ENCODE results near the gene MEIS3. TPM values are rescaled to one million over a fixed set of nuclear protein-coding genes. Genes with fewer than 3 reads are reported as not detected.

The MEIS3 gene
- total RNA-seq, 1 experiment from 2014 or later: 35.8 TPM

GRCh38 chr19:47467914-47468313 is 48.6 kb upstream of the MEIS3 start:
- Histone ChIP-seq H3K9me3 (ENCODE audit: control insufficient read depth in 1 of 2, insufficient read depth in 1 of 2, low read depth in 1 of 2, low read length in 2 of 2) (no peaks in the 10 kb centered on the region), H3K9me2 (ENCODE audit: insufficient read depth) (no peaks in the 10 kb centered on the region), H3K4me1 (ENCODE audit: control insufficient read depth in 1 of 2, insufficient read depth in 2 of 2, low read length in 2 of 2) (peaks cover 0 to 15% of the 10 kb centered on the region in 2 experiments; a peak in 3 of 4 replicates), H4K20me1 (ENCODE audit: insufficient read depth) (no peaks in the 10 kb centered on the region), H3K27ac (ENCODE audit: low read depth, low read length) (no peak overlapping the region), H3K4me3 (replicated peaks in 1 of 2; ENCODE audit: low read depth in 1 of 2, low read length in 2 of 2) (no peak overlapping the region), H3K4me2 (ENCODE audit: low read length) (no peak overlapping the region), H2AFZ (ENCODE audit: low read depth, low read length, poor library complexity, severe bottlenecking) (no peak overlapping the region), H3K27me3 (ENCODE audit: insufficient read depth, low read length) (peaks cover 40% of the 10 kb centered on the region), H3K79me2 (ENCODE audit: insufficient read depth, low read length) (no peaks in the 10 kb centered on the region), H3K9ac (ENCODE audit: low read length) (no peak overlapping the region), H3K36me3 (ENCODE audit: control insufficient read depth in 1 of 2, insufficient read depth in 2 of 2, low read length in 2 of 2) (no peaks in the 10 kb centered on the region)
- POLR2A ChIA-PET: no interaction called here
- DNase-seq (ENCODE audit: low read depth, low spot score): no peak
- ATAC-seq: no peak
- RAD21 ChIA-PET (ENCODE audit: low non-redundant PET in 1 of 2, low total read pairs in 2 of 2, uncharacterized antibody in 2 of 2, unreplicated experiment in 2 of 2): no interaction called here
- intact Hi-C loops (cut with micrococcal nuclease): no loop called here
- no peak for TF ChIP-seq RAD21 (IDR thresholded peaks at IDR 0.05; ENCODE audit: low read depth)
- no peak for TF ChIP-seq ZNF274 (IDR thresholded peaks at IDR 0.05; ENCODE audit: low read depth, low read length)
- TF ChIP-seq ELF1 (IDR thresholded peaks at IDR 0.05; ENCODE audit: borderline replicate concordance, low read depth): no peak
- TF ChIP-seq MAX (IDR thresholded peaks at IDR 0.05): no peak
- TF ChIP-seq TCF7L2 (IDR thresholded peaks at IDR 0.05; ENCODE audit: borderline replicate concordance, extremely low read depth, insufficient read depth, insufficient read length): no peak
- no peak for TF ChIP-seq ATF3 (IDR thresholded peaks at IDR 0.05)
- TF ChIP-seq POLR2A (IDR thresholded peaks at IDR 0.05; ENCODE audit: borderline replicate concordance, extremely low read depth, insufficient read depth, insufficient read length): no peak
- no peak for TF ChIP-seq SRF (IDR thresholded peaks at IDR 0.05; ENCODE audit: low read depth)
- no peak for TF ChIP-seq POLR2AphosphoS5 (IDR thresholded peaks at IDR 0.05; ENCODE audit: low read depth, low read length)
- TF ChIP-seq, protein P1, sequence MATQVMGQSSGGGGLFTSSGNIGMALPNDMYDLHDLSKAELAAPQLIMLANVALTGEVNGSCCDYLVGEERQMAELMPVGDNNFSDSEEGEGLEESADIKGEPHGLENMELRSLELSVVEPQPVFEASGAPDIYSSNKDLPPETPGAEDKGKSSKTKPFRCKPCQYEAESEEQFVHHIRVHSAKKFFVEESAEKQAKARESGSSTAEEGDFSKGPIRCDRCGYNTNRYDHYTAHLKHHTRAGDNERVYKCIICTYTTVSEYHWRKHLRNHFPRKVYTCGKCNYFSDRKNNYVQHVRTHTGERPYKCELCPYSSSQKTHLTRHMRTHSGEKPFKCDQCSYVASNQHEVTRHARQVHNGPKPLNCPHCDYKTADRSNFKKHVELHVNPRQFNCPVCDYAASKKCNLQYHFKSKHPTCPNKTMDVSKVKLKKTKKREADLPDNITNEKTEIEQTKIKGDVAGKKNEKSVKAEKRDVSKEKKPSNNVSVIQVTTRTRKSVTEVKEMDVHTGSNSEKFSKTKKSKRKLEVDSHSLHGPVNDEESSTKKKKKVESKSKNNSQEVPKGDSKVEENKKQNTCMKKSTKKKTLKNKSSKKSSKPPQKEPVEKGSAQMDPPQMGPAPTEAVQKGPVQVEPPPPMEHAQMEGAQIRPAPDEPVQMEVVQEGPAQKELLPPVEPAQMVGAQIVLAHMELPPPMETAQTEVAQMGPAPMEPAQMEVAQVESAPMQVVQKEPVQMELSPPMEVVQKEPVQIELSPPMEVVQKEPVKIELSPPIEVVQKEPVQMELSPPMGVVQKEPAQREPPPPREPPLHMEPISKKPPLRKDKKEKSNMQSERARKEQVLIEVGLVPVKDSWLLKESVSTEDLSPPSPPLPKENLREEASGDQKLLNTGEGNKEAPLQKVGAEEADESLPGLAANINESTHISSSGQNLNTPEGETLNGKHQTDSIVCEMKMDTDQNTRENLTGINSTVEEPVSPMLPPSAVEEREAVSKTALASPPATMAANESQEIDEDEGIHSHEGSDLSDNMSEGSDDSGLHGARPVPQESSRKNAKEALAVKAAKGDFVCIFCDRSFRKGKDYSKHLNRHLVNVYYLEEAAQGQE (IDR thresholded peaks at IDR 0.05; ENCODE audit: low read depth): no peak
- no peak for TF ChIP-seq JUND (IDR thresholded peaks at IDR 0.05)
- TF ChIP-seq ZFX (IDR thresholded peaks at IDR 0.05): no peak
- TF ChIP-seq SP1 (IDR thresholded peaks at IDR 0.05; ENCODE audit: low read depth): no peak
- no peak for TF ChIP-seq FOSL1 (IDR thresholded peaks at IDR 0.05; ENCODE audit: low read depth)
- TF ChIP-seq YY1 (IDR thresholded peaks at IDR 0.05; ENCODE audit: extremely low read depth, insufficient replicate concordance, low read depth, low read length): no peak
- TF ChIP-seq EZH2phosphoT487 (IDR thresholded peaks at IDR 0.05; ENCODE audit: borderline replicate concordance): no peak
- TF ChIP-seq, protein P2, sequence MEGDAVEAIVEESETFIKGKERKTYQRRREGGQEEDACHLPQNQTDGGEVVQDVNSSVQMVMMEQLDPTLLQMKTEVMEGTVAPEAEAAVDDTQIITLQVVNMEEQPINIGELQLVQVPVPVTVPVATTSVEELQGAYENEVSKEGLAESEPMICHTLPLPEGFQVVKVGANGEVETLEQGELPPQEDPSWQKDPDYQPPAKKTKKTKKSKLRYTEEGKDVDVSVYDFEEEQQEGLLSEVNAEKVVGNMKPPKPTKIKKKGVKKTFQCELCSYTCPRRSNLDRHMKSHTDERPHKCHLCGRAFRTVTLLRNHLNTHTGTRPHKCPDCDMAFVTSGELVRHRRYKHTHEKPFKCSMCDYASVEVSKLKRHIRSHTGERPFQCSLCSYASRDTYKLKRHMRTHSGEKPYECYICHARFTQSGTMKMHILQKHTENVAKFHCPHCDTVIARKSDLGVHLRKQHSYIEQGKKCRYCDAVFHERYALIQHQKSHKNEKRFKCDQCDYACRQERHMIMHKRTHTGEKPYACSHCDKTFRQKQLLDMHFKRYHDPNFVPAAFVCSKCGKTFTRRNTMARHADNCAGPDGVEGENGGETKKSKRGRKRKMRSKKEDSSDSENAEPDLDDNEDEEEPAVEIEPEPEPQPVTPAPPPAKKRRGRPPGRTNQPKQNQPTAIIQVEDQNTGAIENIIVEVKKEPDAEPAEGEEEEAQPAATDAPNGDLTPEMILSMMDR (IDR thresholded peaks at IDR 0.05 in 2 of 3, conservative IDR thresholded peaks at IDR 0.05 in 1 of 3; ENCODE audit: borderline replicate concordance in 1 of 3, insufficient read depth in 1 of 3, low read depth in 2 of 3, low read length in 2 of 3): no peak
- TF ChIP-seq EGR1 (IDR thresholded peaks at IDR 0.05; ENCODE audit: low read depth): no peak
- BruUV-seq (replicated peaks): no TSS peak
- CTCF ChIA-PET: interaction anchor here (1.1 kb wide), 1 partner anchor 40 kb away, joined by 4 read pairs; no protein-coding TSS in a partner anchor
